Stimulated activated CD8-positive, alpha-beta memory T cell treated with anti-CD3 and anti-CD28 coated beads, Interleukin-2, amount 100 ng/mL, for 1 hour (primary cell): ENCODE data around the gene ATG7.
"Not testable (repeated sequence)": the region's sequence is repeated elsewhere in the genome, so short reads cannot be mapped to it uniquely, and the experiment has no call there.

Source experiments
- DNase-seq, 2 donors: peaks; one replicate each; pipeline ENCODE4 v3.0.0-alpha.2; 2020; ENCODE audit warnings: low read depth in 2 of 2

Gene ATG7

DNA sequence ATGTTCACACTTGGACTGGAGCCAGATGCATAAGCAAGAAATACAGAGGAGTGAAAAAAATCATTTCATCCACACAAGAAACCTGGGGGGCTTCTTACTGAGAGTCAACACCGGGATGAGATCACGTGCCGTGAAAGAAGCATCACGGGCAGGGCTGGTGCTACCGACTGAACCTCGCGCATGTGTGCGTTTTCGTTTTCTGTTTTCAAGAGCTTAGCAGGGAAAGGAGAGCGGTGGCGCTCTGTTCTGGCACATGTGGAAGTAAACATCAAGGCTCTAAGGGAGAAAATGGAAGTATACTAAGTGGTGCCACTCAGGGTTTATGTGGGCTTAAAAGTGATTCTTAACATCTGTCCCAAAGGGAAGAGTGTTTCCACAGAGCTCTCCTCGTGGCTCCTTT lies 315.6 kb downstream of the ATG7 start:
- DNase-seq = no peak

DNA sequence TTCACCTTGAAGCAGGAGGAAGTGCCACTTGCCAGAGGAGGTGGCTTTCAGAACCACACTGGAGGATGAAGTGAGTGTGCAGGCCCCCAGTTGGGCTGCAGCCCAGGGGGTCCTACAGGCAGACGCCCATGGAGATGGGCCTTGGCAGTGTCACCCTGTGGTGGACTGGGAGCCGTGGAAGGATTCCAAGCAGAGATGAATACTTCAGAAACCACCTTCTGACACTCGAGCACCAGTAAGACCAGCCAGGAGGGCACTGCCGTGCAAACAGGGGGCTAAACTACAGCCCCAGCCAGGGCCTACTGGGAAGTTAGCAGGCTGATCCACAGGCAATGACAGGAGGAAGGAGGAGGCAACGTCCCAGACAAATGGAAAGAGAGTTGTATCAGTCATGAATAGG lies 316.1 kb downstream of the ATG7 start:
- DNase-seq = no peak

DNA sequence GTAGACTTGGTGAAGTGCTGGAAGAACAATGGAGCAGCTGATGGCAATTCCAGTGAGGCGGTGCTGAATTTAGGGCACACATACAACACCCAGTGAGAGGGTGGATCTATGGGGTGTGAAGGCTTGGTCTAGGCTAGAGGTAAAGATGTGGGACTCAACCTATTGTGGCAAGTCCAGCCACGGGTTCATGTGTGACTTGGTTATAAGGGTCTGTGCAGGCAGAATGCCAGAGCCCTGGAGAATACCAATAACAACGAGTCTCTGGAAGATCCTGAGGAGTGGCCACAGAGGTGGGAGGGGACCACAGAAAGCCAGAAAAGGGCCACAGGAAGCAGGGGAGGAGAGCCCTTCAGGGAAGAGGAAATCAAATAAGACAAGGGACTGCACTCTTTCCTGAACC lies 316.6 kb downstream of the ATG7 start:
- DNase-seq = no peak

DNA sequence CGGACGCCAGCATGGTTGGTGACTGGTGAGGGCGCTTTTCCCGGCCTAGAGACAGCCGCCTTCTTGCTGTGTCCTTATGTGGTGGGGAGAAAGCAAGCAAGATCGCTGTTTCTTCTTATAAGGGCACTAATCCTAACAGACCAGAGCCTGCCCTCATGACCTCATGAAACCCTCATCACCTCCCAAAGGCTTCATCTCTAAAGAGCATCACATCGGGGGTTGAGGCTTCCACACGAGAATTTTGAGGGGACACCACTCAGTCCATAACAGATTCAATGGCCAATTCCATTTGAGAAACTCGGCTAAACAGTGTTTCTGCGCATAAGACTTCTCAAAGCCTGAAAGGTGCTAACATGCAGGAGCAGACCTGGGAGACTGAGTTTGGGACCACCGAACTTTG lies 317.5 kb downstream of the ATG7 start:
- no peak for DNase-seq

DNA sequence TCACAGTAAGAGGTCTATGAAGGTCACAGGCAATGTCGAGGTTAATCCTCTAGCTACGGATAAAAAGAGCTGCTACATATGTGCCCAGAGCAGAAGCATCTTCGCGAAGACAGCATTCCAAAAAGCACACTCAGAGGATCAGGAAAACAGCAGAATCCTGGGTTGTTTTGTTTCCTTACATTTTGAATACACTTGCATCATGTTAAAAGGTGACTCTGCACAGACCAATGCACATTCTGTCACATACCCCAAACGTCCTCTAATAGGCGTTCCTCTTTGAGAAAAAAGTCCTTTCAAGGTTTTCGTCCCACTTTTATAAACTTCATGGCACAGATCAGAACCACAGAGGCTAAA lies 318.8 kb downstream of the ATG7 start:
- no peak for DNase-seq

DNA sequence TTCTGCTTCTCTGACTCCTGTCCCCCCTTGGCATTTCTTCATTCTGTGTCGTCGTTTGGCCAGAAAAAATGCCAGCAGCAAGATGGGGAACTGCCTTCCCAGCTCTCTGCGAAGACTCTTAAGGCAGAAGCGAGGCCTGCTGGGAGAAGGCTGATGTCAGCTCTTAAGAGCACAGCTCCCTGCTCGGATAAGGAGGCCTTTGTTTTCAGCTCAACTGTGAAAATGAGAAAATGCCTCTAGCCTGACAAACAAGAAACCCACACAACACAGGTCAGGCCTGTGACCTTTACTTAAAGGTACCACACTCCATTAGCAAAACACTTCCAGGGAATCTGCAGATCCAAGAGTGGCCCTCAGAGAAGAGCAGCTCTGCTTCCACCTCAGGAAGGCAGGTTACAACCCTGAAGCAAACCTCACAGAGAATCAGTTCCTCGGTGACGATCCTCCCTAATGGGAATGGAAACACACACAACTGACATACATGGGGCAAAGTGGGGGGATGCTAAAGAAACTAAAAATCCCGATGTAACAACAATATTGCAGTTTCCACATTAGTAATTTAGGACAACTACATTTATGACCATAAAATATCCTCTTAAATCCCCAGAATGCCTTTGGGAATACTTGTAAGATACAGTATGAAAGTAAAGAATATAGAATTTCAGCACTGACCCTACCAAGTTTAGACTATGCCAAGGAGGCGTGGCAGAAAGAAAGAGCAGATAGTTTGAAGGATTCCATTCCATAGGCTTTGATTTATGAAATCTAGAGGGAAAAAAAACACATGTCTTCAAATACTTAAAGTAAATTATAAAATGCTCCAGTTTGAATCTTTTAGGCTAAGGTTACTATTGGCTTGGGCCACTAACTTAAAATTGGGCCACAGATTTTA lies 319.4 kb downstream of the ATG7 start:
- DNase-seq = no peak

DNA sequence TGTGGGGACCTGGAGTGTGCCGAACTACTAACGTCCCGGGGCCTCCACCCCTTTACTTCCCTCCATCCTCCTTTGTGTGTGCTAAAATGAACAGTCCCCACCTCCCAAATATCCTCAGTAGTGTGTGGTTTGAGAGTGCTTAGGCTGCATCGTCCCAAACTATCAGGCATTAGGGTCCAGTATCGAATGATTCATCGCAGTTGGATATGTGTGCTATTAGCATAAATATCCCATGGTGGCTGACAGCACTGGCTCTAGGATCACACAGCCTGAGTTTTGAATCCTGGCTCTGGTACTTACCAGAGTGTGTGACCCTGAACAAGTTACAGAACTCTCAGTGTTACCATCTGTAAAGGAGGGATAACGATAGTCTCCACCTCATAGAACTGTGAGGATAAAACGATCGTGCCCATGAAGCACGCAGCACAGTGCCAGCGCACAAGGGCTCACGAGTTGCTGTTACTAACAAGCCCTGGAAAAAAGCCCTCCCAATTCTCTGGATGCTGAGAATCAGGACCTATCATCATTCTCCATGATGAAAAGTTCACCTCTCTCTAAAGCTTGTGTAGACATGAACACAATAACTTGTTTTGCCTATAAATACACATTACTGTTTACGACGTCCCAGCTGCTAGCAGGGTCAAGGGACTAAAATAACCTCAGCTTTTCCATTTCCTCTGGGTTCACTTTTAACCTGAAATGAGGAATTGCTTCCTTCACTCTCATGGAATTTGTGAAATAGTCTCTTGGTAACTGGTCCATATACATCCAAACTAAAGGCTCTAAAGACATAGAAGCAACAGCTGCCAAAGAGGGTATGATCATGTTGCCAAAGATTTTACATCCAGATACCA lies 320.5 kb downstream of the ATG7 start:
- no peak for DNase-seq

DNA sequence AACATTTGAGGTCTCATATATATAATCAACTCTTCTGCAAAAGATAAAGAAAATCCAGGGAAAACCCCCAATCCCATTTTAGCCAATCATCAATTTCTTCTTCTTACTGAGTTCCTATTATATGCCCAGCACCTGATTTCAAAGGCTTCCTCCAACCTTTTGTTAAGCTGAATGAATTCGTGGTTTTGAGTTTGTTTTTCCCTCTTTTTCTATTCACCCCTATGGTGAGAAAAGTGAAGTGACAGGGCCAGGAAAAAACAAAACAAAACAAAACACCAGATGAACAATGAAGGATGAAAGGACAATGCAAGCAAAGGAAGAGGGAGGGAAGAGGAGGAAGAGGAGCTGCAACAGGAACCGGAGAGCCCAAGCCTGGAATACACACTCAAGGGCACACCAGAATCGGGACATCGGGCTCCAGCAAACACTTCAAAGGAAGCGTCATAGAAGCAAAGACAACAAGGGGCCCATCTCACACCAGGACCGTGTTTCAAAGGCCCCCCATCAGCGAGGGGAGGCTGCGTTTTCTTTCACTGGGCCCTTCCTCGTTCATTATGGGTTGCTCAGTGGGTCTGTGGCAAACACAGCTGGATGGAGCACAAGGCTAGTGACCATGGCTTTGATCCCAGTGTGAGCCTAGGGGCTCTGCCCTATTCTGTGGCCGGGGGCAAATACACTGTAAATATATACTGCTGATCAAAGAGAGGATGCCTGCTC lies 321.3 kb downstream of the ATG7 start:
- no peak for DNase-seq

DNA sequence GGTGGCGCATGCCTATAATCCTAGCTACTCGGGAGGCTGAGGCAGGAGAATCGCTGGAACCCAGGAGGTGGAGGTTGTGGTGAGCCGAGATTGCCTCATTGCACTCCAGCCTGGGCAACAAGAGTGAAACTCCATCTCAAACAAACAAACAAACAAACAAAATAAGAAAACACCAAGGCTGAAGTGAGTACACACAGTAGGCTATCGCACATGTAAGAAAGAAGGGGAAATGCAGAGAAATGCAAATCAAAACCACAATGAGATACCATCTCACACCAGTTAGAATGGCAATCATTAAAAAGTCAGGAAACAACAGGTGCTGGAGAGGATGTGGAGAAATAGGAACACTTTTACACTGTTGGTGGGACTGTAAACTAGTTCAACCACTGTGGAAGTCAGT lies 322.8 kb downstream of the ATG7 start:
- DNase-seq = not testable (repeated sequence)

DNA sequence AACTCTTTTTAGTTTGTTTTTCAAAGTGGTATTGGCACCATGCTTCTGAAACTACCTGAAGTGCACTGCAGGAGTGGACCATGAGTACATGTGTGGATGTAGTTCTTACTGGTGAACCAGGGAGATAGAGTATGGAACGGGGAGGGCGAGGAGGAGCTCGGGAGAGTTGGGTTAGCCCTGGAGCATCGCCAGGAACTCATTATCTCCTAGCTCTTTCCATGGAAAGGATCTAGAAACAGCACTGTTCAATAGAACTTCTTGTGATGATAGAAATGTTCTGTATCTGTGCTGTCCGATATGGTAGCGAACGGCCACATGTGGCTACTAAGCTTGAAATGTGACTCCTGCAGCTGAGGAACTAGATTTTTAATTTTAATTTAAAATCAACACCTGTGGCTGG lies 324.2 kb downstream of the ATG7 start:
- no peak for DNase-seq

DNA sequence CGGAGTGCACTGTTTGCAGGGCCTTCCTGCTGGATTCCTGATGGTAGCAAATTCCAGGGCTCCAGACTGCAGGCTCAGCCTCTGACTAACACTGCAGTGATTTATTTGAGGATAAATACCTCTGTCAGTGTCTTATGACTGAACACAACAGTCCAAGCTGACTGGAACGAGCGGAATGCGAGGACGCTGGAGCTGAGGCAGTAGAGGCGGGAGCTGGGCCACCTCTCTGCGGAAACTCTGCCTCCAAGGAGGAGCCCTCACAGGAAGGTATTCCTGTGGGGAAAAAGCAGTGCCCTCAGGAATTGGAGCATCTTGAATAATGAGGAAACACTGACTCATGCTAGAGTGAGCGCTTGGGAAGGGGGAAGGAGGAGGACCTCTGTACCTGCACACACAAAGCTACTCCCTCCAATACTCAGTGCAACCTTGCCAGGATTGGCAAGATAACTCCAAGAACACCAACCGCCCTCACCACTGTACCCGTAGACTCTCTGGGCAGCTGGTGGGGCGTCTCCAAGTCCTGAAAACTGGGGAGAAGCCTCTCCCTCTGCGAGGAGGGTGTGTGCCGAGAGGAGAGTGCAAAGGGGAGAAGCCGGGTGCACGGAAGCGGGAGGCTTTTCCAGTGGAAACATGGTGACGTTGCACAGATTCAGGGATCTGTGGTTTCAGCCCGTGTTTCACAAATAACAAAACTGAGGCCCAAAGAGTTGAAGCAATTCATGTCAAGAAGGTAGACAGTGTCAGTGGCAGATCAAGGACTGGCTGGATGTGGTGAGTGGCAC lies 328.5 kb downstream of the ATG7 start:
- no peak for DNase-seq

DNA sequence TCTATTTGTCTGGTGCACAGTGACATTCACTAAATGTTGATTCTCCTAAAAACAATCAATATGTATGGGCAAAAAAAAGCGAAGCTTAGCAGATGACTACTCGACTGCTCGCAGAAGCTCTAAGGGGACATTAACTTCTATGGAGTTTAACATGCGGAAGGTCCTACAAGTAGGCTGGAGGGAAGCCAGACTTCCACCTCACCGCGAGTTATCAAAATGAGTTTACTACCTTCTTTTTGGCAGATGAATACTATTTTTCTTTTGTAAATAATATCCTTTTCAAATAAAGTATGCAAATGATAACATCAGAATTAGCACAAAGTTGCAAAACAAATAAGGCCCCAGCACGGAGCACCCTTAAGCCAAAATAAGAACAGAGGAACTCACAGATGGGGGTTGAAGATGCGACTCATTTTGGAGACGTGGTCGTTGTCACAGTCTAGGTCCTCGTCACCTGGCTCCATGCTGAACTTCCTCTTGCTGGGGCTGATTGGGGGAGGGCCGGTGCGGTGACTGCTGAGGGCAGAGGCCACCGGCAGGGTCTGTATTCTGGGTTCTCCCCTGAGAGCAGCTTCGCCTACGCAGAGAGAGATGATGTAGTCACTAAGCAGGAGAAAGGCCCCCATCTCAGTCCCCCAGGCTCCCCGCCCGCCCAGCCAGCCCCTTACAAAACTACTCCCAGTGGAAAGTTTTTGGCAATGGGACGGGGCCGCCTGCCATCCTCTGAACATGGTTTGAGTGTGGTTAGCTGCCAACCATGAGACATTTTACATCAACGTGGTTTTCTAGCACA lies 329.4 kb downstream of the ATG7 start:
- no peak for DNase-seq

DNA sequence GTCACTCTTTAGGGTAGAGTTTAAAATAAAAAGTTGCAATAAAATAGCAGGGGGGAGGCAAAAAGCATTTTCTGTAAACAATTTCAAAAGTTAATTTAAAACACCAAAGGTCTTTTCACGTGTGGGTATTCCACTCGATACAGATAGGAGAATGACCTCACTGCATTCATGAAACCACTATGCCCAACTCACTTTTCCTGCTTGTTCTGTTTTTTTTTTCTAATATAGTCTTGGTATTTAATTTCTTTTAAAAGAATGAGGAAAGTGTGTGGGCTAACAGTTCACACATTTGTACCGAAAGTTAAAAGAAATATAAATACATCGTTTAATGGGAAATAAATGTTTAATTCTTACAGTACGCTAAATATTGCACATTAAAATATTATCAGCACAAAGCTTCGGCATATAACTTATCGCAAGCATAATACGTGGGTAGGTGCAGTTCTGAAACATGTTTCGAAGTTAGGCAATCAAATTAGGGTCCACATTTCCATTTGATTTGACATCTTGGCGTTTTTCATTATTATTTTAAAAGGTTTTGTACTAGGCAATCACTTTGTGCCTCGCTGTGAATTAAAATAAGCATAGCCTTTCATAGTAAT lies 330.1 kb downstream of the ATG7 start:
- no peak for DNase-seq

DNA sequence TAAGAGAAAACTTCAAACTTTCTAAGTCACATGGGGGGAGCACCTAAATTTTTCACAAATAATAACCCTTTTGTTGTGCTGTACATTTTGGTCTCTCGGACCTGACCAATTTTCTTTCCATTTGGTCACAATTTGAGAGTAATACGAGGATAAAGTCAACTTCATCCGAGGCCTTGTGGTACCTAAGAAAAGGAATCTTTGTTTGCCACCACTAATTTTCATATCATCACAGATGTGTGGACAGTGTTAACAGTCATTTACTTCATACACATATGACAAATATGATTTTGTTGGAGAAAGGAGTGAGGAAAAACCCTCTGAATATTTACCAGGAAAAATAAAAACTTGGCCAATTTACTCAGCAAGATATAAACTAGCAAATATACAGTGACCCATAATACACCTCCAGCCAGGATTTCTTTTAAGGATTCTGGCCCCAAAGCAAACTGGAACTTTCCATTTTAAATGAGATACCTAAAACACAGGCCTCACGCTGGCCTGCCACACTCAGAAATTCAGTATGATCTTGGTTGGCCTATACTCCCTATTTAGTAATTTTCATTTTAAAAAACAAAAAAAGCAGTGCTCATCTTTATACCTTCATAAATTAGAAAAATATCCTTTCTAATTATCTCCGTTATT lies 330.8 kb downstream of the ATG7 start:
- DNase-seq = no peak

DNA sequence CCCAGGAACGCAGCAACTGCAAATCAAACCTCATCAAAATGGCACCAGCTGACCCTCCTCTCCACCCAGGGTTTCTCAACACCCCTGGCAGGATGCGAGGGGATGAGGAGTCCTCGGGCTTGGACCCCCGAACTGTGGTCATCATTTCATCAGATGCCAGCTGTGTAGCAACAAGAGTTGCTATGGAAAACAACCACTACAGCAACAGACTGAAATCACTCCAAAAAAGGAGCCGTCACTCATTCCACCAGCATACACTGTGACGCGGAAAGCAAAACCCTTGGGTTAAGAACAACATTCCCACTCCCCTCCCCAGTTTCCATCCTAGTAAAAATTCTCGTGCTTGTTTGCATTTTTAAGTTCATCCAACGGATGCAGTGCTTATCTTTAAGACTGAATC lies 331.4 kb downstream of the ATG7 start:
- DNase-seq = no peak

DNA sequence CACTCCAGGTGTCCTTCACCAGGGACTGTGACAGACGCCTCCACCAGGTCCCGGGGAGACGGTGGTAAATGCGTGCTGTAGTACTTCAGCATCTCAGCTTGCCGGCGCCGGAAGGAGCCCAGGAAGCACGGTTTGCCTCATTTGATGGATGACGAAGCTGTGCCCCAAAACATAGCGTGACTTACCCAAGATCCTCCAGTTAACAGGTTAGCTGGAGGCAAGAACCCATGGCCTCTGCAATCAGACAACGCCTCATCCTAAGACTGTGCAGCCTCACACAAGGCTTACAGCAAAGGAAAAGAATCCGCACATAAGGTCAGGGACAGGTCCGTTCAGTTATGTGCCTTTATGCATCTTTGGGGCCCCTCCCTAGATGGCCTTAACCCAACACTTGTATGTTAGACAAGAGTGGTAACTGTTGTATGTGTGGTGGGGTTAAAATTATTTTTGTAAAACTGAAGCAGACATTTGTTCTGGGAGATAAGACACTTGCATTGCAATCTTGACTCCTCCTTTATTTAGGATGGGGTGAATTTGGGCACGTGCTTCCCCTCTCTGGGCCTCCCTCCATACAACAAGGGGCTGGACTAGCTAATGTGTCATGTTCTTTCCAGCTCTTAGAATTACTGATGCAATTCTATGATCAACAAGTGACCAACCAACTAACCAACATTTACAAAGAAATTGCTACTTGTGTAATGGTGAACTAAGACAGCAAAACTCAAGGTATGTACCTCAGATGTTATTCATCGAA lies 332.1 kb downstream of the ATG7 start:
- no peak for DNase-seq

DNA sequence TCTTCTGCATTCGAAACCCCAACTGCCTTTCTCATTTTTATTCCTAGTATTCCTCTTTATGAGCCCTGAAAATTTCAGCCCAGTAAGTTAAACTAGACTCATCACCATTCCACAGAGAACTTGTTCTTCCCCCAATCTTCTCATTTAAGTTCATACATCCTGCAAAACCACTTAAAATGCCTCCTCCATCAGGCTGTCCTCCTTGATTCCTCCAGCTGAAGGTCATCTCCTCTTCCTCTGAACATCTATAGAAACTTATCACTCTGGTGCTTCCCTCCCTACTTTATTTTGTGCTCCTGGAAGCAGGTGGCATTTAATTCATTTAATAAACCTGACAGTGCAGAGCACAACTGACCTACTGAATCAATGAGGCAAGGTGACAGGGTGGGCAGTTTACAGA lies 333.2 kb downstream of the ATG7 start:
- DNase-seq = no peak

DNA sequence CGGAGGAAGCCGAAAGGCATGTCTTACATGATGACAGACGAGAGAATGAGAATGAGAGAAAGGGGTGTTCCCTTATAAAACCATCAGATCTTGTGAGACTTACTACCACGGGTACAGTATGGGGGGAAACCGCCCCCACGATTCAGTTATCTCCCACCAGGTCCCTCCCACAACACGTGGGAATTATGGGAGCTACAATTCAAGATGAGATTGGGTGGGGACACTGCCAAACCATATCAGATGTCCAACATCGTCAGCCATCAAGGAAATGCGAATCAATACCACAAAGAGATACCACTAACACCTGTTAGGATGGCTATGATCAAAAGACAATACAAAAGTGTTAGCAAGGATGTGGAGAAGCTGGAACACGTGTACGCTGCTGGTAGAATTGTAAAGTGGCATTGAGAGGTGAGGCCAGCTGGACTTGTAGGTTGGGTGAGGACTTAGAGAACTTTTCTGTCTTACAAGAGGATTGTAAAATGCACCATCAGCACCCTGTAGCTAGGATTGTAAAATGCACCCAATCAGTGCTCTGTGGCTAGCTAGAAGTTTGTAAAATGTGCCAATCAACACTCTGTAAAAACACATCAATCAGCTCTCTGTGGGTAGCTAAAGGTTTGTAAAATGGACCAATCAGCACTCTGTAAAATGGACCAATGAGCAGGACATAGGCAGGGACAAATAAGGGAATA lies 334.0 kb downstream of the ATG7 start:
- DNase-seq = no peak
